ENCODE measurements around the gene CREB5. TPM values are rescaled to one million over a fixed set of nuclear protein-coding genes. Genes with fewer than 3 reads are reported as not detected.

The CREB5 gene
- total RNA-seq, 4 donors from 2014 or later, result 16.8 to 22.4 (median 20.9) TPM

DNA sequence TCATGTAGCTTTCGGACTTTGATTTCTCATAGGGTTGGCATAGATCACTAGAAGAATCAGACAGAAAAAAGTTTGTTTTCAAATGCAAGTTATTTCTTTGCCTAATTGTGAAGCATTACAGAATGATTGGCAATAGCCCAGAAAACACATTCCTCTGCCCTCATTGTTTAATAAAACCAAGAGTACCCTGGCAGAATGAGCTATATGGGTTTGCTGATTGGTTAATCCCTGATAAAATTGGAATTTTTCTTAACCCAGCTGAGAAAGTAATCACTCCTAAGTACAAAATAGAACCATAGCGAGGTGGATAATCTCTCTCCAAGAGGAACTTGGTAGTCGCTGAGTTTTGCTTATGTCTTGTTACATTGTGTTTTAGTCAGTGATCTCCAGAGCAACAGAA is 30.9 kb upstream of the CREB5 start:
- Histone ChIP-seq H3K4me1 (no peaks in the 10 kb centered on the region), H3K27ac (no peak overlapping the region), H3K36me3 (no peaks in the 10 kb centered on the region), H3K4me3 (no peak overlapping the region), H3K9me3 (no peaks in the 10 kb centered on the region), H3K27me3 (no peaks in the 10 kb centered on the region)
- TF ChIP-seq, protein P1, sequence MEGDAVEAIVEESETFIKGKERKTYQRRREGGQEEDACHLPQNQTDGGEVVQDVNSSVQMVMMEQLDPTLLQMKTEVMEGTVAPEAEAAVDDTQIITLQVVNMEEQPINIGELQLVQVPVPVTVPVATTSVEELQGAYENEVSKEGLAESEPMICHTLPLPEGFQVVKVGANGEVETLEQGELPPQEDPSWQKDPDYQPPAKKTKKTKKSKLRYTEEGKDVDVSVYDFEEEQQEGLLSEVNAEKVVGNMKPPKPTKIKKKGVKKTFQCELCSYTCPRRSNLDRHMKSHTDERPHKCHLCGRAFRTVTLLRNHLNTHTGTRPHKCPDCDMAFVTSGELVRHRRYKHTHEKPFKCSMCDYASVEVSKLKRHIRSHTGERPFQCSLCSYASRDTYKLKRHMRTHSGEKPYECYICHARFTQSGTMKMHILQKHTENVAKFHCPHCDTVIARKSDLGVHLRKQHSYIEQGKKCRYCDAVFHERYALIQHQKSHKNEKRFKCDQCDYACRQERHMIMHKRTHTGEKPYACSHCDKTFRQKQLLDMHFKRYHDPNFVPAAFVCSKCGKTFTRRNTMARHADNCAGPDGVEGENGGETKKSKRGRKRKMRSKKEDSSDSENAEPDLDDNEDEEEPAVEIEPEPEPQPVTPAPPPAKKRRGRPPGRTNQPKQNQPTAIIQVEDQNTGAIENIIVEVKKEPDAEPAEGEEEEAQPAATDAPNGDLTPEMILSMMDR (IDR thresholded peaks at IDR 0.05), result no peak
- TF ChIP-seq EP300 (IDR thresholded peaks at IDR 0.05) (no peak), POLR2A (IDR thresholded peaks at IDR 0.05) (no peak)
- no peak for DNase-seq (ENCODE audit: low spot score in 2 of 2)
- 73 to 74% methylated on average over 3 of the region's 3 CpGs for WGBS, 2 donors

- no peaks in the 10 kb centered on the region for H3K27me3 ChIP-seq
- no peak for TF ChIP-seq EP300 (IDR thresholded peaks at IDR 0.05)
- TF ChIP-seq POLR2A (IDR thresholded peaks at IDR 0.05), result no peak
- TF ChIP-seq, protein P1 (IDR thresholded peaks at IDR 0.05), result no peak
- H3K27ac ChIP-seq, result no peak overlapping the region
- no peaks in the 10 kb centered on the region for H3K36me3 ChIP-seq
- no peak for DNase-seq (ENCODE audit: low spot score in 2 of 2)
- 80 to 84% methylated on average over 5 of the region's 5 CpGs for WGBS, 2 donors
- H3K4me3 ChIP-seq, result no peak overlapping the region
- no peaks in the 10 kb centered on the region for H3K4me1 ChIP-seq
- H3K9me3 ChIP-seq, result no peaks in the 10 kb centered on the region
Measured at GRCh38 chr7:28382144-28382543, 30.2 kb upstream of the CREB5 start.

GRCh38 chr7:28383975-28384374 is 28.3 kb upstream of the CREB5 start:
- Histone ChIP-seq H3K9me3 (no peaks in the 10 kb centered on the region), H3K27ac (no peak overlapping the region), H3K36me3 (no peaks in the 10 kb centered on the region), H3K4me3 (no peak overlapping the region), H3K27me3 (no peaks in the 10 kb centered on the region), H3K4me1 (no peaks in the 10 kb centered on the region)
- DNase-seq (ENCODE audit: low spot score in 2 of 2), result no peak
- TF ChIP-seq POLR2A (IDR thresholded peaks at IDR 0.05) (no peak), EP300 (IDR thresholded peaks at IDR 0.05) (no peak)
- TF ChIP-seq, protein P1 (IDR thresholded peaks at IDR 0.05), result no peak
- WGBS, 2 donors, result 66 to 67% methylated on average over 8 of the region's 8 CpGs

DNA sequence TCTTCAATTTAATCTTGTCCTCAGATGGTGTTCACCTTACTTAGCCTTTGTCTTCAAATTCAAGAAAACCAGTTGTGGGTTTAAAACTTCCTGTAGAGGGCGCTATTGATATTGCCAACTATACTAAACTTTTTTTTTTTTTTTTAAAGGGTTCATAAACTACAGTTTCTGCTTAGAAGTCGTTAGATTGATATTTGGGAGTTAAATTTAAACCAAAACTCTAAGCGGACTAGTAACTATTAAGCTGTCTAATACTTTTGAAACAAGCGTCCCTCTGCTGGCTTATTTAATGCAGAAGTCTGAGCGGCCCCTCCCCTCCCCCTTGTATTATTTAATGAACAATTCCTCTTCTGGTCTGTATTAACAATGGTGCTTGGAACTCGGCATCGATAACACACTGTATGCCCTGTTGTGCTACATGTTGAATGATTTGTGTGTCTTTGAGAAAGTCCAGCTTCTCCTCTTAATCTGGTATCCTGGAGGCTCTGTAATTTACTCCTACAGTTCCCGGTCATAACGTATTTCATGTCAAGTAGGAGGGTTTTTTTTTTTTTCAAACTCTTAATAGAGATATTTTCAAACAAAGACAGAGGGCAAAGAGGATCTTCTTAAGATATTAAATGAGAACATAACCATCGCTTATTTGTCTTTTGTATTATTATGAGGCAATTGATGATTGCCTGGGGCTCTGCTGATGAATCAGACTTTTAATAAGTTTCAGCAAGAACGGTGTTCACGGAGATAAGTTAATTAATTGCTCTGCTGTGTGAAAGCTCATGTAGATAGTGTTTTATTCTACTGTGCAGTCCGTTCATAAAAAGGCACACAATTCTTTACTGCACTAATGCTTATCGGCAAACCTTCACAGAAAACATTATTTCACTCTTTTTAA is 22.6 kb upstream of the CREB5 start:
- peaks cover 0 to 8% (median 0%) of the 10 kb centered on the region in 4 donors for H3K4me1 ChIP-seq
- peak overlapping the region in 1 of 4 donors; percentile 51 for H3K27ac ChIP-seq
- no peaks in the 10 kb centered on the region for H3K36me3 ChIP-seq
- DNase-seq (ENCODE audit: low spot score in 2 of 2), result peak in 1 of 2 donors; percentile 65
- TF ChIP-seq, protein P1 (IDR thresholded peaks at IDR 0.05), result peak; percentile 62 to 73 (median 69)
- TF ChIP-seq POLR2A (IDR thresholded peaks at IDR 0.05), result no peak
- no peaks in the 10 kb centered on the region for H3K27me3 ChIP-seq
- no peaks in the 10 kb centered on the region for H3K9me3 ChIP-seq
- 11 to 12% methylated on average over 14 of the region's 14 CpGs for WGBS, 2 donors
- H3K4me3 ChIP-seq, result peak overlapping the region in 2 of 4 donors; percentile 20 to 37

GRCh38 chr7:28390426-28390825 is 21.9 kb upstream of the CREB5 start:
- no peak for DNase-seq (ENCODE audit: low spot score in 2 of 2)
- peaks cover 0 to 8% (median 0%) of the 10 kb centered on the region in 4 donors for H3K4me1 ChIP-seq
- WGBS, 2 donors, result 27 to 40% methylated on average over 3 of the region's 3 CpGs
- no peaks in the 10 kb centered on the region for H3K36me3 ChIP-seq
- no peak overlapping the region for H3K4me3 ChIP-seq
- H3K27me3 ChIP-seq, result no peaks in the 10 kb centered on the region
- TF ChIP-seq EP300 (IDR thresholded peaks at IDR 0.05) (no peak), POLR2A (IDR thresholded peaks at IDR 0.05) (no peak)
- TF ChIP-seq, protein P1 (IDR thresholded peaks at IDR 0.05), result no peak
- no peaks in the 10 kb centered on the region for H3K9me3 ChIP-seq
- no peak overlapping the region for H3K27ac ChIP-seq
